Measurements from ENCODE around the gene DLG5. TPM values are rescaled to one million over a fixed set of nuclear protein-coding genes. Genes with fewer than 3 reads are reported as not detected.

Gene DLG5
- total RNA-seq, 3 donors from 2014 or later: 28.9 to 78.3 (median 35.1) TPM

DNA sequence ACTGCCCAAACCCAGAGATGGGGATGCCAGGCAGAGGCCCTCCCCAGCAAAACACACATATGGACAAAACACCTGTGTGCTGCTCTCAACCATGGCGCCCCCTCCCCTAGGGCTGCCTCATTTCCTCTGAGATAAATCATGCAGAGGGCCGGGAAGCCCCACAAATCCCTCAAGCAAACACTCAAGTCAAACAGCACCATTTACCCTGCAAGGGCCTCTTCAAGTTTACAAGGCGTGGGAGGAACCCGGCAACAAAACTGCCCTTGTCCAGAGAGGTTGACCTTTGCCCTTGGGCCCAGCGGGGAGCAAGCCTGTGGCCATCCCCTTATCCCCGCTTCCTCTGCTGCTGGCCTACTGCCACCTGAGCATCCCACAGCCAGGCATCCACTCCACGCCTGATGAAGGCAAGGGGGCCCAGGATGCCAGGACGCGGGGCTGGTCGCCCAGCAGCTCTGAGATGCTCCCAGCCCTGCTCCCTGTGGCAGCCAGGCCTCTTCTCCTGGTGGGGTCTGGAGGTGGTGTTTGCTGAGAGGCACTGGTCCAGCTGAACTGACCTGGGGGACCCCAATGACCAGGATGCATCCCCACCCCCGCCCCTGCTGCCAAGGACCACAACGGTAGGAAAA lies 77.4 kb downstream of the DLG5 start:
- H3K36me3 ChIP-seq (ENCODE audit: low read depth): no peaks in the 10 kb centered on the region
- H3K4me1 ChIP-seq (ENCODE audit: low read depth): peaks cover 16% of the 10 kb centered on the region
- ATAC-seq (peak; percentile 41), DNase-seq (peak; percentile 40 to 64 (median 53))
- H3K4me3 ChIP-seq: no peak overlapping the region
- intact Hi-C loops (cut with DNase I, micrococcal nuclease): loop anchor here in 1 of 2 donors (10.0 kb wide), 1 partner anchor 126 kb away; no protein-coding TSS in a partner anchor
- H3K9me3 ChIP-seq: no peaks in the 10 kb centered on the region
- TF ChIP-seq CTCF (IDR thresholded peaks at IDR 0.05): no peak

DNA sequence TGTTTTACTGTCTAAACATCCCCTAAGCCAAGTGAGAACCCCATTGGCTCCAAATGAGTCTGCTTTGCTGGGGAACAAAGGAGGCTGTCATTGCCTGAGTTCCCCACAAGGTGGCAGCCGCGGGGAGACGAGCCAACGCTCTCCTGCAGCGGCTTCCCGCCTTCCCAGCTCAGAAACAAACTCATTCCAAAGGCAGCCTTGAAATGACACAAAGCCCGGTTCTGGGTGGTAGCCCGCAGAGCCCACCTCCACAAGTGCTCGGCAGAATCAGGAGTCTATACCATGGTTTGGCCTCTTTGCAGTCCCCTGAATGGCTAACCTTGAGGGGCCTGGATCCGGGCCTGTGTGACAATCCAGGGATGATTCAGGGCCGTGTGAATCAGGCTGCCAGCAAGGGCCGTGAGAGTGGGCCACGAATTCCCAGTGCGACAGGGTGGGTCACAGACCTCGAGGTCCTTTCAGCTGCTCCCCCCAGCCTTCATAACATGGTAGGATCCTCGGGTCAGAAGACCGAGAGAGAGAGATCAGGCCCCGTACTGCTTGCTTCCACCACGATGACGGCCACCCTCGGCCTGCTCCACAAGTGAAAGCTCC lies 79.7 kb downstream of the DLG5 start:
- no peaks in the 10 kb centered on the region for H3K36me3 ChIP-seq (ENCODE audit: low read depth)
- intact Hi-C loops (cut with DNase I, micrococcal nuclease): loop anchor here in 1 of 2 donors (10.0 kb wide), 1 partner anchor 128 kb away; no protein-coding TSS in a partner anchor
- peak; percentile 73 for ATAC-seq

DNA sequence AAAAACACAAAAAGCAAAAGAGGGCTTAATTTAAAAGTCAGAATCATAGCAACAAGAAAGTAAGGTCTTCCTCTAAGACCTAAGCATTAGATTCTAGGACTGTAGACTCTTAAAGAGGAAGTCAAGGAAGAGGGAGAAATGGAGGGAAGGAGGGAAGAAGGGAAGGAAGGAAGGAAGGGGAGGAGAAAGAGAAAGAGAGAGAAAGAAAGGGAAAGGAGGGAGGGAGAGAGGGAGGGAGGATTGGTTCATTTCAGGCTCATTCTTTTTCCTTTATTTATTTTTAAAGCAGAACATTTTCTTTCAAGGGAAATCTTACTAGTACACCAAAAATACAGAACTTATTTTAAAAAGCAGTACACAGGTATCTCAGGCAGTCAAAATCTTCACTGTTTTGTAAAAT lies 81.1 kb downstream of the DLG5 start:
- DNase-seq: no peak
- TF ChIP-seq CTCF (IDR thresholded peaks at IDR 0.05): no peak
- no peak overlapping the region for H3K4me3 ChIP-seq
- ATAC-seq: no peak
- intact Hi-C loops (cut with DNase I, micrococcal nuclease): loop anchor here in 1 of 2 donors (10.0 kb wide), 1 partner anchor 129 kb away; no protein-coding TSS in a partner anchor
- peaks cover 24% of the 10 kb centered on the region for H3K4me1 ChIP-seq (ENCODE audit: low read depth)
- no peaks in the 10 kb centered on the region for H3K36me3 ChIP-seq (ENCODE audit: low read depth)
- H3K9me3 ChIP-seq: no peaks in the 10 kb centered on the region

More for the DNA sequence above, 79.7 kb downstream of the DLG5 start:
- no peaks in the 10 kb centered on the region for H3K9me3 ChIP-seq
- DNase-seq: peak; percentile 72 to 87 (median 86)
- peak; percentile 96 for TF ChIP-seq CTCF (IDR thresholded peaks at IDR 0.05)
- H3K4me3 ChIP-seq: no peak overlapping the region
- peaks cover 24% of the 10 kb centered on the region for H3K4me1 ChIP-seq (ENCODE audit: low read depth)

GRCh38 chr10:77844713-77845445 lies 81.7 kb downstream of the DLG5 start:
- intact Hi-C loops (cut with DNase I, micrococcal nuclease): loop anchor here in 1 of 2 donors (10.0 kb wide), 1 partner anchor 130 kb away; no protein-coding TSS in a partner anchor
- ATAC-seq (peak; percentile 80), DNase-seq (peak in 2 of 3 donors; percentile 62 to 64)
- Histone ChIP-seq H3K4me3 (no peak overlapping the region), H3K36me3 (ENCODE audit: low read depth) (no peaks in the 10 kb centered on the region), H3K9me3 (no peaks in the 10 kb centered on the region), H3K4me1 (ENCODE audit: low read depth) (peaks cover 24% of the 10 kb centered on the region)
- TF ChIP-seq CTCF (IDR thresholded peaks at IDR 0.05): no peak

GRCh38 chr10:77844177-77844576 lies 82.4 kb downstream of the DLG5 start:
- ATAC-seq (peak; percentile 79), DNase-seq (peak in 2 of 3 donors; percentile 75 to 81)
- Histone ChIP-seq H3K36me3 (ENCODE audit: low read depth) (no peaks in the 10 kb centered on the region), H3K4me3 (no peak overlapping the region), H3K9me3 (no peaks in the 10 kb centered on the region), H3K4me1 (ENCODE audit: low read depth) (peaks cover 21% of the 10 kb centered on the region)
- TF ChIP-seq CTCF (IDR thresholded peaks at IDR 0.05): no peak
- intact Hi-C loops (cut with DNase I, micrococcal nuclease): loop anchor here in 1 of 2 donors (10.0 kb wide), 1 partner anchor 131 kb away; no protein-coding TSS in a partner anchor

Measured in mucosa of descending colon (tissue), 3 donors.